HEK293 (cell line): ENCODE measurements around the gene OVOL1.
A peak's percentile ranks its signal among the peaks of the same experiment; 100 is the strongest.

Source experiments
- CTCF ChIA-PET: fragments of 350-600 bp; formaldehyde crosslinking; extraction: SDS; loops from one replicate; lab custom pipeline; 2021; ENCODE audit warnings: antibody characterized with exemption; lab: Yijun Ruan, JAX
- POLR2A ChIA-PET: fragments of 300-600 bp; formaldehyde crosslinking; extraction: SDS; loops from one replicate; lab custom pipeline; 2020; ENCODE audit warnings: antibody characterized with exemption, inconsistent platforms; lab: Yijun Ruan, JAX
- H3K27ac ChIP-seq: fragments of 200-500 bp; sonication (Bioruptor generic); 2 replicates; pipeline ENCODE4 v1.5.1; 2014; ENCODE audit warnings: low read depth, low read length, control low read depth, inconsistent platforms; ENCODE audit errors: extremely low read depth
- H3K36me3 ChIP-seq, 2 experiments: fragments of 200-500 bp in 1 of 2; sonication (Bioruptor generic) in 1 of 2; 1 replicate in 1 of 2; 2 replicates in 1 of 2; pipeline ENCODE4 v1.5.1; 2014 to 2017; ENCODE audit warnings: inconsistent platforms in 2 of 2, low read length in 2 of 2; ENCODE audit not compliant: control insufficient read depth in 2 of 2, insufficient read depth in 1 of 2
- H3K4me1 ChIP-seq: fragments of 200-500 bp; sonication (Bioruptor generic); 2 replicates; pipeline ENCODE4 v1.5.1; 2014; ENCODE audit warnings: mild to moderate bottlenecking, low read length, inconsistent platforms; ENCODE audit not compliant: control insufficient read depth, insufficient read depth
- H3K4me3 ChIP-seq: 2 replicates; pipeline ENCODE4 v1.5.1; 2011; ENCODE audit warnings: low read depth, mild to moderate bottlenecking, control low read depth, low read length, moderate library complexity
- H3K9me3 ChIP-seq: fragments of 200-500 bp; sonication (Bioruptor generic); 2 replicates; pipeline ENCODE4 v1.5.1; 2014; ENCODE audit warnings: low read depth, low read length, inconsistent platforms; ENCODE audit not compliant: control insufficient read depth, insufficient read depth
- GLI4 ChIP-seq: fragments of 450-650 bp; formaldehyde crosslinking; IDR thresholded peaks from 2 replicates; pipeline ENCODE4 v1.5.1; 2016; ENCODE audit warnings: missing biosample characterization, missing genetic modification characterization
- GLIS1 ChIP-seq: fragments of 450-650 bp; formaldehyde crosslinking; IDR thresholded peaks from 2 replicates; pipeline ENCODE4 v1.5.1; 2016; ENCODE audit warnings: missing biosample characterization, missing genetic modification characterization
- RBAK ChIP-seq: fragments of 450-650 bp; formaldehyde crosslinking; IDR thresholded peaks from 2 replicates; pipeline ENCODE4 v1.5.1; 2016; ENCODE audit warnings: missing biosample characterization, missing genetic modification characterization
- TRIM28 ChIP-seq: IDR thresholded peaks from 2 replicates; pipeline ENCODE4 v1.6.1; 2011; ENCODE audit warnings: low read length, control low read depth, borderline replicate concordance
- ZBTB8A ChIP-seq: fragments of 450-650 bp; formaldehyde crosslinking; IDR thresholded peaks from 2 replicates; pipeline ENCODE4 v1.5.1; 2016; ENCODE audit warnings: missing biosample characterization, missing genetic modification characterization
- ZFHX2 ChIP-seq: fragments of 450-650 bp; formaldehyde crosslinking; conservative IDR thresholded peaks from 2 replicates; pipeline ENCODE4 v1.5.1; 2016; ENCODE audit warnings: missing biosample characterization, missing genetic modification characterization
- ZNF132 ChIP-seq: fragments of 450-650 bp; formaldehyde crosslinking; IDR thresholded peaks from 2 replicates; pipeline ENCODE4 v1.5.1; 2017; ENCODE audit warnings: missing biosample characterization, missing genetic modification characterization, borderline replicate concordance
- ZNF184 ChIP-seq: fragments of 450-650 bp; IDR thresholded peaks from 2 replicates; pipeline ENCODE4 v1.5.1; 2018; ENCODE audit warnings: missing biosample characterization, mild to moderate bottlenecking, missing genetic modification characterization
- ZNF214 ChIP-seq: fragments of 450-650 bp; formaldehyde crosslinking; IDR thresholded peaks from 2 replicates; pipeline ENCODE4 v1.5.1; 2017; ENCODE audit warnings: missing biosample characterization, mild to moderate bottlenecking, missing genetic modification characterization, borderline replicate concordance
- ZNF23 ChIP-seq: fragments of 450-650 bp; formaldehyde crosslinking; IDR thresholded peaks from 2 replicates; pipeline ENCODE4 v1.5.1; 2016; ENCODE audit warnings: missing biosample characterization, missing genetic modification characterization, borderline replicate concordance
- ZNF341 ChIP-seq: fragments of 450-650 bp; formaldehyde crosslinking; IDR thresholded peaks from 2 replicates; pipeline ENCODE4; 2016; ENCODE audit warnings: low read depth, missing biosample characterization, missing genetic modification characterization
- ZNF404 ChIP-seq: fragments of 450-650 bp; formaldehyde crosslinking; IDR thresholded peaks from 2 replicates; pipeline ENCODE4 v1.5.1; 2017; ENCODE audit warnings: missing biosample characterization, missing genetic modification characterization
- ZNF416 ChIP-seq: fragments of 450-650 bp; formaldehyde crosslinking; IDR thresholded peaks from 2 replicates; pipeline ENCODE4 v1.5.1; 2016; ENCODE audit warnings: missing biosample characterization, missing genetic modification characterization
- ZNF449 ChIP-seq: fragments of 450-650 bp; formaldehyde crosslinking; IDR thresholded peaks from 2 replicates; pipeline ENCODE4 v1.5.1; 2017; ENCODE audit warnings: missing biosample characterization, mild to moderate bottlenecking, missing genetic modification characterization, moderate library complexity
- ZNF544 ChIP-seq: fragments of 450-650 bp; formaldehyde crosslinking; IDR thresholded peaks from 2 replicates; pipeline ENCODE4 v1.5.0; 2017; ENCODE audit warnings: missing biosample characterization, missing genetic modification characterization
- ZNF621 ChIP-seq: fragments of 450-650 bp; formaldehyde crosslinking; IDR thresholded peaks from 2 replicates; pipeline ENCODE4 v1.5.1; 2017; ENCODE audit warnings: missing biosample characterization, missing genetic modification characterization
- ZNF623 ChIP-seq: fragments of 450-650 bp; formaldehyde crosslinking; IDR thresholded peaks from 2 replicates; pipeline ENCODE4 v1.5.1; 2016; ENCODE audit warnings: missing biosample characterization, missing genetic modification characterization
- ZNF658 ChIP-seq: fragments of 450-650 bp; formaldehyde crosslinking; IDR thresholded peaks from 2 replicates; pipeline ENCODE4; 2016; ENCODE audit warnings: missing biosample characterization, missing genetic modification characterization
- ZNF664 ChIP-seq: fragments of 450-650 bp; formaldehyde crosslinking; IDR thresholded peaks from 2 replicates; pipeline ENCODE4 v1.5.1; 2016; ENCODE audit warnings: missing biosample characterization, missing genetic modification characterization
- ZNF777 ChIP-seq: fragments of 450-650 bp; formaldehyde crosslinking; IDR thresholded peaks from 2 replicates; pipeline ENCODE4 v1.5.1; 2017; ENCODE audit warnings: missing biosample characterization, missing genetic modification characterization, borderline replicate concordance
- TF ChIP-seq, protein P1 (sequence below): fragments of 450-650 bp; formaldehyde crosslinking; IDR thresholded peaks from 2 replicates; pipeline ENCODE4 v1.5.1; 2017; ENCODE audit warnings: missing biosample characterization, missing genetic modification characterization
- TF ChIP-seq, protein P2 (sequence below): fragments of 450-650 bp; formaldehyde crosslinking; IDR thresholded peaks from 2 replicates; pipeline ENCODE4 v1.5.1; 2016; ENCODE audit warnings: missing biosample characterization, missing genetic modification characterization, borderline replicate concordance

Gene OVOL1

GRCh38 chr11:65789230-65790103 lies 2.6 kb downstream of the OVOL1 start:
- ChIA-PET POLR2A (interaction anchor here (0.6 kb wide), 2 partner anchors 16 to 119 kb away, joined by 3 read pairs; no protein-coding TSS in a partner anchor), CTCF (interaction anchor here (0.6 to 2.3 kb wide), 7 partner anchors 9 to 262 kb away, joined by 3 to 14 read pairs (median 5); partner anchors contain the start of gene AP5B1)
- no peaks in the 10 kb centered on the region for H3K9me3 ChIP-seq
- no peaks in the 10 kb centered on the region for H3K36me3 ChIP-seq
- H3K4me1 ChIP-seq, result no peaks in the 10 kb centered on the region
- H3K27ac ChIP-seq, result no peak overlapping the region
- no peak overlapping the region for H3K4me3 ChIP-seq
- TF ChIP-seq RBAK (tag by site-specific recombination), result no peak
- no peak for TF ChIP-seq ZNF623 (tag by site-specific recombination)
- TF ChIP-seq ZFHX2 (tag by site-specific recombination), result no peak
- TF ChIP-seq ZNF404 (tag by site-specific recombination), result no peak
- no peak for TF ChIP-seq ZNF664
- TF ChIP-seq ZNF621 (tag by site-specific recombination), result no peak
- TF ChIP-seq ZNF132 (tag by site-specific recombination), result no peak
- no peak for TF ChIP-seq ZNF23 (tag by site-specific recombination)
- no peak for TF ChIP-seq GLI4 (tag by site-specific recombination)

DNA sequence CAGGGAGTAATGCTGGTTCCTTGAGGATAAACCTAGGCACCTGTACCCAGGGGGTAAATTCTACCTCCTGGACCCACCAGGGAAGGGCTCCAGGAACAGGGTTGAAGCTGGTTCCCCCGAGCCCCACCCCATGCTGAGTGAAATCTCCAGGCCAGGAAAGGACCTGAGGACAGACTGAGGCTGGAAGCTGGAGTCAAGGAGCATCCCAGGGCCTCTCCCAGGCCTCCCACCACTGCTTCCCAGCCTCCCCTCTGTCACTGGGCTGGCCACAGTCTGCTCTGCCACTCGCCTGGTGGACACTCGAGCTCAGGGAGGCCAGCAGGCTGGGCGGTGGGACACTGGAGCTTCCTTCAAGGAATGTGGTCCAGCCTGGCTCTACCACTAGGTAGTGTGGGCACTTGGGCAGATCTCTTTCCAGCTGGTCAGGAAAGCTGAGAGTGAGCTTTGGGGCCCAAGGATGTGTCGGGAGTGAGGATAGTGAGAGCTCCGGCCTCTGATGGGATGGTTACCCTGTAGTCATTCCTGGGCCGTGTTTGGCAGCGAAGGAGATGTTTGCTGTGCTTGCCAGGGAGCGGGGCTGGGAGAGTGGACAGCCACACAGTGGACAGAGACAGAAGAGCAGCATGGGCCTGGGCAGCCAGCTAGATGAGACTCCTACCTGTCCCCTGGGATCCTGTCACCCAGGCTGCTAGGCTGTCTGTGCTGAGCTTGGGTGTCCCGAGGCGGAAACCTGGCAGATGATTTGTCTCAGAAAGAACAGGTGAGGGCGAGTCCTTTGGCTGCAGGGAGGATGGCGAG lies 3.4 kb downstream of the OVOL1 start:
- ChIA-PET POLR2A (interaction anchor here (0.6 kb wide), 1 partner anchor 17 kb away, joined by 3 read pairs; no protein-coding TSS in a partner anchor), CTCF (interaction anchor here (0.6 to 2.3 kb wide), 4 partner anchors 10 to 79 kb away, joined by 4 to 14 read pairs (median 4); partner anchors contain the start of genes AP5B1 and KAT5)
- Histone ChIP-seq H3K27ac (no peak overlapping the region), H3K4me3 (no peak overlapping the region), H3K4me1 (no peaks in the 10 kb centered on the region), H3K36me3 (no peaks in the 10 kb centered on the region), H3K9me3 (no peaks in the 10 kb centered on the region)
- TF ChIP-seq ZNF214 (tag by site-specific recombination) (no peak), ZNF416 (tag by site-specific recombination) (no peak), ZNF544 (tag by site-specific recombination) (no peak), GLIS1 (peak; percentile 36; the same call in 1 of the 2 replicates), RBAK (tag by site-specific recombination) (no peak)

GRCh38 chr11:65790902-65791650 lies 4.2 kb downstream of the OVOL1 start:
- ChIA-PET CTCF (interaction anchor here (1.3 to 2.3 kb wide), 2 partner anchors 11 to 79 kb away, joined by 4 to 14 read pairs; partner anchors contain the start of genes AP5B1 and KAT5), POLR2A (no interaction called here)
- no peaks in the 10 kb centered on the region for H3K4me1 ChIP-seq
- no peaks in the 10 kb centered on the region for H3K36me3 ChIP-seq
- no peak overlapping the region for H3K4me3 ChIP-seq
- no peaks in the 10 kb centered on the region for H3K9me3 ChIP-seq
- H3K27ac ChIP-seq, result no peak overlapping the region
- no peak for TF ChIP-seq ZNF658 (tag by site-specific recombination)
- TF ChIP-seq, protein P1, sequence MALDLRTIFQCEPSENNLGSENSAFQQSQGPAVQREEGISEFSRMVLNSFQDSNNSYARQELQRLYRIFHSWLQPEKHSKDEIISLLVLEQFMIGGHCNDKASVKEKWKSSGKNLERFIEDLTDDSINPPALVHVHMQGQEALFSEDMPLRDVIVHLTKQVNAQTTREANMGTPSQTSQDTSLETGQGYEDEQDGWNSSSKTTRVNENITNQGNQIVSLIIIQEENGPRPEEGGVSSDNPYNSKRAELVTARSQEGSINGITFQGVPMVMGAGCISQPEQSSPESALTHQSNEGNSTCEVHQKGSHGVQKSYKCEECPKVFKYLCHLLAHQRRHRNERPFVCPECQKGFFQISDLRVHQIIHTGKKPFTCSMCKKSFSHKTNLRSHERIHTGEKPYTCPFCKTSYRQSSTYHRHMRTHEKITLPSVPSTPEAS (tag by site-specific recombination), result no peak
- TF ChIP-seq ZNF449 (tag by site-specific recombination), result no peak
- TF ChIP-seq ZNF341 (tag by site-specific recombination), result no peak
- no peak for TF ChIP-seq ZNF777 (tag by site-specific recombination)
- TF ChIP-seq ZBTB8A (tag by site-specific recombination), result no peak
- TF ChIP-seq ZNF184, result no peak
- TF ChIP-seq, protein P2, sequence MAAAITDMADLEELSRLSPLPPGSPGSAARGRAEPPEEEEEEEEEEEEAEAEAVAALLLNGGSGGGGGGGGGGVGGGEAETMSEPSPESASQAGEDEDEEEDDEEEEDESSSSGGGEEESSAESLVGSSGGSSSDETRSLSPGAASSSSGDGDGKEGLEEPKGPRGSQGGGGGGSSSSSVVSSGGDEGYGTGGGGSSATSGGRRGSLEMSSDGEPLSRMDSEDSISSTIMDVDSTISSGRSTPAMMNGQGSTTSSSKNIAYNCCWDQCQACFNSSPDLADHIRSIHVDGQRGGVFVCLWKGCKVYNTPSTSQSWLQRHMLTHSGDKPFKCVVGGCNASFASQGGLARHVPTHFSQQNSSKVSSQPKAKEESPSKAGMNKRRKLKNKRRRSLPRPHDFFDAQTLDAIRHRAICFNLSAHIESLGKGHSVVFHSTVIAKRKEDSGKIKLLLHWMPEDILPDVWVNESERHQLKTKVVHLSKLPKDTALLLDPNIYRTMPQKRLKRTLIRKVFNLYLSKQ (tag by site-specific recombination), result no peak
- TF ChIP-seq TRIM28, result no peak
